Caki2 (cell line): ENCODE results near the gene KRT71. TPM values are rescaled to one million over a fixed set of nuclear protein-coding genes. Genes with fewer than 3 reads are reported as not detected.
"Not testable (repeated sequence)": the region's sequence is repeated elsewhere in the genome, so short reads cannot be mapped to it uniquely, and the experiment has no call there.

ENCODE experiments used
- DNase-seq: peaks from one replicate; pipeline ENCODE4 v3.0.0-alpha.2; 2015; ENCODE audit warnings: low read depth
- in situ Hi-C: cut with HindIII; loops from 2 replicates; pipeline ENCODE4 v1.10.0; 2016; ENCODE audit warnings: low sequenced_read_pairs, low pct_unique_long_range_greater_than_20kb, mixed read lengths
- total RNA-seq: library from RNA; depleted of rRNA; stranded (reverse); fragments of >200 nt; shearing (Covaris generic); gene quantifications from 2 replicates; pipeline ENCODE4 v1.2.3, GENCODE V29; 2014; ENCODE audit warnings: low replicate concordance

The KRT71 gene
- total RNA-seq, 1 experiment from 2014 or later: not detected

GRCh38 chr12:52515927-52516831 lies 36.8 kb downstream of the KRT71 start:
- no peak for DNase-seq
- in situ Hi-C loops: no loop called here

- in situ Hi-C loops: no loop called here
Measured at GRCh38 chr12:52515319-52515646, 37.7 kb downstream of the KRT71 start.

GRCh38 chr12:52514471-52515318 lies 38.2 kb downstream of the KRT71 start:
- in situ Hi-C loops: no loop called here

More at GRCh38 chr12:52515319-52515646, 37.7 kb downstream of the KRT71 start:
- DNase-seq: no peak

GRCh38 chr12:52513736-52514135 lies 39.2 kb downstream of the KRT71 start:
- in situ Hi-C loops: no loop called here
- no peak for DNase-seq

More at GRCh38 chr12:52514471-52515318, 38.2 kb downstream of the KRT71 start:
- no peak for DNase-seq

- in situ Hi-C loops: no loop called here
- no peak for DNase-seq
Measured at GRCh38 chr12:52508211-52508610, 44.7 kb downstream of the KRT71 start.

DNA sequence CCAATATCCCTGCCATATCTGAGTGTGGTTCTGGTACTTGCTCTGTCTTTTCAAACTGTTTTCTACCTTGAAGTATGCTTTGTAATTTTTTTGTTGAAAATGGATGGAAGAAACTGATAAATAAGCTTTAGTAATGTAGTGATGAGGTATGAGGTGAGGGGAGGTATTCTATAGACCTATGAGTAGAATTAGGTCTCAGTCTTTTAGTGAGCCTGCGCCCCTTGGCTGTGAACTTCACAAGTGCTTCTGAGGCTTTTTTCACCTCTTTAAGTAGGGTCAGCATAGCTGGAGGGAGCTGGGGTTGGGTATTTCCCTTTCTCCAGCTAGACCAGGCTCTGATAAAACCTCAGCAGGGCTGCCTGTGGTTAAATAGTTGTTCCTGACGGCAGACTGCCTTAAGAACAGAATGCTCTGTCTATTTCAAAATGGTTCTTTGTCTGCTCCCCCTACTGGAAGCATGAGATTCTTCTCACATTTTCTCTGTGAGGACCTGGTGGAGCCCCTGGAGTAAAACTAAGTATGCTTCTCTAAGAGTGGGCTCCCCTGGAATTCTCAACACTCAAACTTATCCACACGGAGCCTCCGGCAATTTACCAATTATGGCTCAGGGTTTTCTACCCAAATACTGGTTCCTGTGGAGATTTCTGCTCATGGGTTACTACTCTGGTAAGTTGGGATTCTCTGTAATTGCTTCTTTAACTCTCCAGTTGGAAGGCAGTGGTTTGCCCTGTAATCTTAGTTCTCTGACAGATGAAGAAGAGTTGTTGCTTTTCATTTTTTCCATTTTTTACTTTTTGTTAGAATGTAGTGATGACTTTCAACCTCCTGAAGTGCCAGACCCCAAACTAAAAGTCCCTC lies 45.9 kb downstream of the KRT71 start:
- DNase-seq: peak; percentile 35

DNA sequence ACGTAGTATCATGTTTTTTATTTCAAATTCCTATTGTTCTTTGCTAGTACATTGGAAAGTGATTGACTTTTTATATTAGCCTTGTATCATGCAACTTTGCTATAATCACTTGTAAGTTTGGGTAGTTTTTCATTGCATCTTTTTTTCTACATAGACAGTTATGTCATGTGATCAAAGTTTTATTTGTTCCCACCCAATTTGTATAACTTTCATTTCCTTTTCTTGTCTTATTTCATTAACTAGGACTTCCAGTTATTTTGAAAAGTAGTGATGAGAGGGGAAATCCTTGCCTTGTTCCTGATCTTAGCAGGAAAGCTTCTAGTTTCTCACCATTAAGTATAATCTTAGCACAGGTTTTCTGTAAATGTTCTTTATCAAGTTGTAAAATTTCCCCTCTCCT lies 50.1 kb downstream of the KRT71 start:
- no peak for DNase-seq
- in situ Hi-C loops: no loop called here

More for the DNA sequence above, 45.9 kb downstream of the KRT71 start:
- in situ Hi-C loops: no loop called here

DNA sequence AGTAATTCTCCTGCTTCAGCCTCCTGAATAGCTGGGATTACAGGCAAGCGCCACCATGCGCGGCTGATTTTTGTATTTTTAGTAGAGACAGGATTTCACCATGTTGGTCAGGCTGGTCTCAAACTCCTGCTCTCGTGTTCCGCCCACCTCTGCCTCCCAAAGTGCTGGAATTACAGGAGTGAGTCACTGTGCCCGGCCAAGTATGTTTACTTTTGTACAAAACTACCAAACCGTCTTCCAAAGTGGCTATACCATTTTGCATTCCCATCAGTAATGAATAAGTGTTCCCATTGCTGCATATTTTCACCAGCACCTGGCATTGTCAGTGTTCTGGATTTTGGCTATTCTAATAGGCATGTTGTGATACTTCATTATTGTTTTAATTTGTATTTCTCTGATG lies 51.5 kb downstream of the KRT71 start:
- no peak for DNase-seq
- in situ Hi-C loops: no loop called here

- in situ Hi-C loops, DNase-seq: not testable (repeated sequence)
Measured at GRCh38 chr12:52500574-52500973, 52.4 kb downstream of the KRT71 start.

DNA sequence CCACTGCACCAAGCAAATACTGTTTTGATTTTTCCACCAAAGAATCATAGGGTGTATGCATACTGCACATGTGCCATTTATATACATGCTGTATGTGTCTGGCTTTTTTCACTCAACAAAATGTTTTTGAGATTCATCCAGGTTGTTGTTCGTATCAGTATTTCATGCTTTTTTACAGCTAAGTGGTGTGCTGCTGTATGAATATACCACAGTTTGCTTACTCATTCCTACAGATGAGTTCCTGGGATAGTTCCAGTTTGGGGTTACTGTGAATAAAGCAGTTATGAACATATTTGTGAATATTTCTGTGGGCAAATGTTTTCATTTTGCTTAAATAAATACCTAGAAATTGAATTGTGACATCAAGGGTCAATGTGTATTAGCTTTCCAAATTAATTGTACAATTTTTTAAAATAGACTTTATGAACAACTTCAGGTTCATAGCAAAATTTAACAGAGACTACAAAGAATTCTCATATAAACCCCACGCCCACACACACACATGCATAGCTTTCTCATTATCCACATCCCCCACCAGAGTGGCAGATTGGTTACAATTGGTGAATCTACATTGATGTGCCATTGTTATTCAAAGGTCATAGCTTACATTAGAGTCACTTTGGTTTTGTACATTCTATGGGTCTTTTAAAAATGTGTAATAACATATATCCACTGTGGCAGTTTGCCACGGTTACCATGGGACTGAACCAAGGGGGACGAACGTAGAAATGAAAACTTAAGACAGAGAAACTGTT lies 53.0 kb downstream of the KRT71 start:
- no peak for DNase-seq
- in situ Hi-C loops: no loop called here

DNA sequence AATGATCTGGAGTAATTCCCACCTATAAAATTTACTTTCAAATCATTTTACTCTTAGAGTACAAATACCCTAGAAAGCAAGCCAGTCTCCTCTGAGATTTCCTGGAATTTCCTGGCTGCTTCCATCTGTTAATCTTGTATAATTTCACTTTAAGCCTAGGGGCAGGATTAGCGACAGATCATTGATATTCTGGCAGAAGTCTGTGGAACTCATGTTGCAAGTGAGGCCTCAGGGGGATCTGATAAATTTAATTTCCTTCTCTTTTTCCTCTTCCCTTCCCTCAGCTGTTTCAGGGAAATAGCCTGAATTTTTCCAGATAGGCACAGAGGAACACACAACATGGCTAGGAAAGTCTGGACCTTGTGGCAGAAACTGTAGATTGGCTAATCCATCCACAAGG lies 54.0 kb downstream of the KRT71 start:
- DNase-seq: no peak
- in situ Hi-C loops: no loop called here

DNA sequence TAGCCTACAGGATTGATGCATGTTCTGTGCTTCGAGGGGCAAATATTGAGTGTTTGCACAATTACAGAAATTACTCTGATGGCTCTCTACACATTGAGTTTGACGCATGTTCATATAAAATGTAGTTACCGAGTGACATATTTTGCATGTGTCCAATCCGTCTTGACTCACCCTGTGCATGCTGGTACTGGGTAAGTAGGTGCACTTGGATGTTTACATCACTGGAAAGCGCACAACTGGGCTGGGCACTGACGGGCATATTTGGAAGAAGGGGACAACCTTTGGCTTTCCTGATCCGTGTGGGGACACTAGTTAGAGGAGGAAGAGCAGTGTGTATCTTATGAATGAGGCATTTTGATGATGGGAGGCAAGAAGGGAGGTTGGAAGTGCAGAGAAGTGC lies 55.0 kb downstream of the KRT71 start:
- in situ Hi-C loops: no loop called here
- no peak for DNase-seq

DNA sequence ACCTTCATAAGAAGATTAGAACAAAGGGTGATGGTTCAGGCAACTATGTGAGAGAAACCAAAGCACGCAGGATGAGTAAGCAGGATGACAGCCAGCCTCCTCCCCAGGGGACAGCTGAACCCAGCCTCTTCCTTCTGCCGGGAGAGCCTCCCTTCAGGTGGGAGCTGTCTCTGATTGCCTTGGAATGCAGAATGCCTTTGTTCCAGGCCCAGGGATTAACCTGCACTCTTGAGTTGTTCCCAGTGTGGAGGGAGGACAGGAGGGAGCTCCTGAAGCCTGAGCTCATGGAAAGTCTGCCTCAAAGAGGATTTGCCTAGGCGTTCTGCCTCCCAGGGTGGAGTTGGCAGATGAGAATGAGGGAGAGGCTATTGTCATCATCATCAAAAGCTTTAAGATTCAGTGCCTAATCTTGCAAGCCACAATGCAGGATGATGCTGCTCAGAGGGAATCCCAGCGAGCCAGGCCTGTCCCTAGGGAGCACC lies 56.3 kb downstream of the KRT71 start:
- in situ Hi-C loops: no loop called here
- DNase-seq: no peak

DNA sequence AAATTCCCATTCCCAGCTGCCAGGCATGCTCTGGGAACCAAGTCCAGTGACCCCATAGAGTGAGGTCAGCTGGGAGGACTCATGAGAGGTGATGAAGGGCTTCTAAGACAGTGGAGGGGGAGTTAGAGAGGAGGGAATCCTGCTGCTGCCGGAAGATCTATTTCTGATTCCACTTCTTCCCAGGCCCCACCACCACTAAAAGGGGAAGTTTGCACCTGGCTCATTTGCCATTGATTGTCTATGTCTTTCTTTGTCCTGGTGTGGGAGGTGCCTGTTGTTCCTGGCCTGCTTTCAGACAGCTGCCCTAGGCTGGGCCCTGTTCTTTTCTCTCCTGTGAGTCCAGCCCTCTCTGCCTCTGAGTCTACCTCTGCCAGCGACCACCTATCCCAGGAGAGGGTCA lies 56.9 kb downstream of the KRT71 start:
- DNase-seq: no peak
- in situ Hi-C loops: no loop called here

DNA sequence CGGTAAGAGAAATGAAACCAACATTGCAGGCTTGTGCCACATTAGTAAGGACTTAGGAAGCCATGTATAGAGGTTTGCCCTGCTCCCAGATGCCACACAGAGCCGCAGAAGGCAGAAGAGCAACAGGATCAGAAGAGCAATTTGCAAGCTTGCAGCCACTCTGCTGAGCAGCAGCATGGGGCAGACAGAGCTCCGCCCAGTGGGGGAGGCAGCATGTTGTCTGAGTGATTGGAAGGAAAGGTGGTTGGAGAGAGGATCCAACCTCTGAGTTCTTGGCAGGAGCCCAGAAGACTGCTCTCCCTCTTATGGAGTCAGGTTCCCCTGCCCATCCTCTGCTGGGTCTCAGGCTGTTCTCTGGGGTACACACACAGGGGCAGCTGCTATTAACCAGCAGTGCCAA lies 57.6 kb downstream of the KRT71 start:
- DNase-seq: peak; percentile 6
- in situ Hi-C loops: no loop called here

DNA sequence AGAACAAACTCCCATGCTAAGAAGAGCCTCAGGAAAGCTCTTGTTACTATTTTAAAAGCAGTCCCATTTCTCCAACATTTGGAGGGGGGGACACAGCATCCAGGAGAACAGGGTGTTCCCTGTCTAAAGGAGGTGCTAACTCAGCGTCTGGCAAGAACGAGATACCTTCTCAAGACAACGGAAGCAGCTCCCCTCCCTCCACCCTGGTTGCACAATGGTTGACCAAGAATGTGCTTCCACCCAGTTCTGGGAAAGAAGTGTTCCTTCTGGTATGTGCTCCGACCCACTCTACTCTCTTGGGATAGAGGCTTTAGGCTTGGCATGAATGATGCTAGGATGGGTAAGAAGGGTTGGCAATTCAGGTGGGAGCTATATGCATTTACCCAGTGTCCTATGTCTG lies 58.4 kb downstream of the KRT71 start:
- DNase-seq: no peak
- in situ Hi-C loops: no loop called here

DNA sequence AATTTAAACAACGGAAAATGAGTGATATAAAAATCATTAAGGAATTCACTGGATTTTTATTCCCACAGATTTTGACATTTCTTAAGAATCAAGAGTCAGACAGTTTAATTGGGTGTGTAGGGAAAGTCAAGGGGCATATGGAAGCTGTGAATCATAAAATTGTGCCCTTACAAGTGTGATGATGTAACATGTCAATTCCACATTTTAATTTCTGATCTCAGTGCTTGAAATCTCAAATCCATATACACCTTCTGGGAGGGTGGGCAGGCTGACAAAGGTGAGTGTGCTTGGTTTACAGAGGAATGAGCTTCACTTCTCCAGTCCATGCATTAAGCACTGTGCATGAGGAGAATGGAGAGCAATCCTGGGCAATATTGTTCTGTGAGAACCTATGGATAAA lies 58.8 kb downstream of the KRT71 start:
- in situ Hi-C loops: no loop called here
- no peak for DNase-seq
